ENCODE results near the gene MICAL2.

GRCh38 chr11:12117200-12117599 is 6.8 kb downstream of the MICAL2 start:
- no peak for TF ChIP-seq CTCF (IDR thresholded peaks at IDR 0.05)
- no peak for TF ChIP-seq POLR2A (IDR thresholded peaks at IDR 0.05)
